HUES64 (cell line): ENCODE results near the gene KRTAP2-4.
"Not testable (repeated sequence)": the region's sequence is repeated elsewhere in the genome, so short reads cannot be mapped to it uniquely, and the experiment has no call there.

Source experiments
- H3K27ac ChIP-seq: 2 replicates; pipeline ENCODE4 v1.7.0; 2013; ENCODE audit warnings: low read depth, low read length, inconsistent platforms
- H3K27me3 ChIP-seq: 2 replicates; pipeline ENCODE4 v1.6.1; 2013; ENCODE audit warnings: mild to moderate bottlenecking, low read length; ENCODE audit not compliant: insufficient read depth
- H3K36me3 ChIP-seq: 2 replicates; pipeline ENCODE4 v1.6.1; 2013; ENCODE audit warnings: mild to moderate bottlenecking, low read length; ENCODE audit not compliant: insufficient read depth
- H3K4me1 ChIP-seq: 2 replicates; pipeline ENCODE4 v1.6.1; 2013; ENCODE audit warnings: mild to moderate bottlenecking, low read length, moderate library complexity; ENCODE audit not compliant: insufficient read depth
- H3K4me3 ChIP-seq: 2 replicates; pipeline ENCODE4 v1.5.1; 2013; ENCODE audit warnings: mild to moderate bottlenecking, low read length, moderate library complexity
- H3K9ac ChIP-seq: 2 replicates; pipeline ENCODE4 v1.6.1; 2013; ENCODE audit warnings: mild to moderate bottlenecking, low read depth, low read length
- H3K9me3 ChIP-seq: 2 replicates; pipeline ENCODE4 v1.6.1; 2013; ENCODE audit warnings: low read depth, low read length; ENCODE audit not compliant: insufficient read depth
- WGBS: fragments of 150-250, 120-280 bp; methylation state at CpG from one replicate; pipeline ENCODE4 v1.1.7; 2013; ENCODE audit warnings: missing lambda C conversion rate; 5-methylcytosine and 5-hydroxymethylcytosine counted together

The KRTAP2-4 gene

GRCh38 chr17:41067281-41067680 lies 1.6 kb upstream of the KRTAP2-4 start:
- H3K27me3 ChIP-seq = no peaks in the 10 kb centered on the region
- H3K4me3 ChIP-seq = no peak overlapping the region
- no peaks in the 10 kb centered on the region for H3K36me3 ChIP-seq
- H3K4me1 ChIP-seq = no peaks in the 10 kb centered on the region
- no peak overlapping the region for H3K27ac ChIP-seq
- H3K9ac ChIP-seq = no peak overlapping the region
- no peaks in the 10 kb centered on the region for H3K9me3 ChIP-seq

GRCh38 chr17:41065016-41065689 lies 526 bp downstream of the KRTAP2-4 start:
- H3K4me1 ChIP-seq, H3K9ac ChIP-seq, H3K4me3 ChIP-seq, H3K27ac ChIP-seq, H3K36me3 ChIP-seq, H3K27me3 ChIP-seq, H3K9me3 ChIP-seq: not testable (repeated sequence)
- WGBS = 97% methylated on average over 3 of the region's 16 CpGs

DNA sequence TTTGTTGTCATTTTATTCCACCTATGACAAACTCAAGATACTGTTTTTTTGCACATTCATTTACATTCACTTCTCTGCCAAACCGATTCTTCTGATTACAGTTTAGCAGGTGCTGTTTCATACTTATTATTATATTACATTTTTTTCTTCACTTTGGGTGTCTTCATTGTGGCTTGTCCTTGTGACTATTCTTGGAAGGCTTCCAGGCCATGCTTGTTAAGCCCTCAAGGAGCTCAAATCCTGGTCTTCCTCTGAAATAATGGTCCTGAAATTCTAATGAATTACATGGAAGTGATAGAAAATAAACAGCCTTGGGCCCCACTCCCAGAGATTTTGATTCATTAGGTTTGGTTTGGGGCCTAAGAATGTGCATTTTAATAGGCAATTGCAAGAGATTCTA lies 1.4 kb downstream of the KRTAP2-4 start:
- Histone ChIP-seq H3K9me3 (no peaks in the 10 kb centered on the region), H3K27me3 (no peaks in the 10 kb centered on the region), H3K4me1 (peaks cover 3% of the 10 kb centered on the region; the same call in 1 of the 2 replicates), H3K9ac (no peak overlapping the region), H3K36me3 (no peaks in the 10 kb centered on the region), H3K27ac (no peak overlapping the region), H3K4me3 (no peak overlapping the region)
- no CpG with 5 or more reads among the region's 1 CpG for WGBS

- peaks cover 7% of the 10 kb centered on the region; the same call in 1 of the 2 replicates for H3K4me1 ChIP-seq
- no peak overlapping the region for H3K27ac ChIP-seq
- no peaks in the 10 kb centered on the region for H3K9me3 ChIP-seq
- H3K27me3 ChIP-seq = no peaks in the 10 kb centered on the region
- no peaks in the 10 kb centered on the region for H3K36me3 ChIP-seq
- 97% methylated on average over 2 of the region's 4 CpGs for WGBS
- H3K9ac ChIP-seq = no peak overlapping the region
- H3K4me3 ChIP-seq = no peak overlapping the region
Observed at GRCh38 chr17:41063449-41063848, 2.2 kb downstream of the KRTAP2-4 start.

DNA sequence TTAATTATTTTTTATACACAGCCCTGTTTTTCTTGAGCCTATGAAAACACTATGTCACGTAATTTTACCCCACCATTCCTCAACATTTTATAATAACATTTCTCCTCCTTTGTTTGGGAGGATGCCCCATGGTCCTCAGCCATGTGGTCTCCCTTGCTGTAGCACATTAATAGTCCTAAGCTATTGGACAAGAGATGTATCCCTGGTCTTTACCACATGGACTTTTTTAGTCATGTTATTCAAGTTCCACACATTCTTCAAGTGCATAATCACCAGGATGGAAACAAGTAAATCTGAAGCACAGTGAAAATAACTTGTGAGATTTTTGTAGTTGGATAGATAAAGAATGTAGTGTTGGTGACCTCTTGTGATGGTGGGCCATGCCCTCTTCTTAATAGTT lies 3.7 kb downstream of the KRTAP2-4 start:
- no peaks in the 10 kb centered on the region for H3K27me3 ChIP-seq
- H3K4me1 ChIP-seq = peaks cover 7% of the 10 kb centered on the region; the same call in 1 of the 2 replicates
- no peak overlapping the region for H3K27ac ChIP-seq
- H3K9me3 ChIP-seq = 0 out of 2 replicates have a peak, but pooled peaks cover 4% of the 10 kb centered on the region
- no peak overlapping the region for H3K9ac ChIP-seq
- H3K36me3 ChIP-seq = no peaks in the 10 kb centered on the region
- WGBS = 100% methylated on average over 1 of the region's 1 CpG
- H3K4me3 ChIP-seq = no peak overlapping the region

DNA sequence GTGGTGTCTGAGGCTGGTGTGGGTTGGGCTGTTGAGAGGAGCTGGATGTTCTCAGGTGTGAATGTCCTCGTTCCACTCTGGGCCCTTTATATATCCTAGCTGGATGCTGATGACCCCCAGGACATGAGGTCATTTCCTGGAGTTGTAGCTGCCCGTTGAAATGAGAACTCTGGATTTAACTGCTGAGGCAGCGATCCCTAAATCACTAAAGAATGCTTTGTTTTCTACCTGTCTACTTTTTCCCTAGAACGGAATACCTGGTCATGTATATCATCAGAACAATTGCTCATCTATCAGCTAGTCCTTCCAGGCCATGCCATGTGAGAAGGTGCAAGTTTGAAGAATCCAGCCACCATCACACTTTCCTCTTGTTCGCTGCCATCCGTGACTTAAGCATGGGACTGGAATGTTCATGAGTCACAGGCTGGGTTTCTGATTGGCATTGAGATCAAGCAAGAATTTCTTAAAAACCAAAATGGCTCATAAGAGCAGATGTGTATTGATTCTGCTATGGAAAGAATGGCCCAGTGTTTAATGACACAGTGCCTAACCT lies 5.6 kb downstream of the KRTAP2-4 start, which contains the start of gene KRTAP2-3:
TSS of gene KRTAP2-3 (minus strand) at position 63 of the 553 bp plus-strand sequence. CDS start 64 bp downstream, outside the sequence.
- H3K27ac ChIP-seq = no peak within 1 kb of the TSS
- H3K36me3 ChIP-seq = no peaks in the 10 kb centered on the region
- no peak within 1 kb of the TSS for H3K9ac ChIP-seq
- 88% methylated on average over 6 of the region's 6 CpGs for WGBS
- H3K4me3 ChIP-seq = no peak within 1 kb of the TSS
- no peaks in the 10 kb centered on the region for H3K27me3 ChIP-seq
- H3K4me1 ChIP-seq = peaks cover 7% of the 10 kb centered on the region; the same call in 1 of the 2 replicates
- 0 out of 2 replicates have a peak, but pooled peaks cover 4% of the 10 kb centered on the region for H3K9me3 ChIP-seq

- not testable (repeated sequence) for H3K27me3 ChIP-seq, H3K4me3 ChIP-seq, H3K36me3 ChIP-seq, H3K9me3 ChIP-seq, H3K9ac ChIP-seq, H3K4me1 ChIP-seq, H3K27ac ChIP-seq
- 79% methylated on average over 10 of the region's 31 CpGs for WGBS
Observed at GRCh38 chr17:41059276-41060051, 6.2 kb downstream of the KRTAP2-4 start.

DNA sequence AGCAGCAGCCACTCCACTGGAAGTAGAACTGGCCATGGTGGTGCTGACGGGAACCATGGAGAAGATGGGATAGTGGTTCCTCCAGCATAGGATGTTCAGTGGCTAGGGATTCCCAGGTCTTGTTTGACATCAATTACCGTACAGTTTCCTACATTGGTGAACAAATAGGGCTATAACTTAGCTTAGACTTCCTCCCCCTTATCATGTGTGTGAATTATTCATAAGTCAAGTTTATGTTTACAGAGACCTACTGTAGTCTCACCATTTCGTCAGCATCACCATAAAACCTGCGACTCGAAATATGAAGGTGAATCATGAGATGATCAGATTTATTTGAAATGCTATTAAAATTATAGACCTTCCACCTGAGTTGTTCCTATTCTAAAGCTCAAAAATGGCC lies 6.9 kb downstream of the KRTAP2-4 start:
- Histone ChIP-seq H3K4me3 (no peak overlapping the region), H3K36me3 (no peaks in the 10 kb centered on the region), H3K9me3 (0 out of 2 replicates have a peak, but pooled peaks cover 4% of the 10 kb centered on the region), H3K9ac (no peak overlapping the region), H3K27ac (no peak overlapping the region), H3K27me3 (no peaks in the 10 kb centered on the region), H3K4me1 (peaks cover 7% of the 10 kb centered on the region; the same call in 1 of the 2 replicates)
- WGBS = 88% methylated on average over 1 of the region's 5 CpGs

- Histone ChIP-seq H3K36me3 (no peaks in the 10 kb centered on the region), H3K9me3 (0 out of 2 replicates have a peak, but pooled peaks cover 4% of the 10 kb centered on the region), H3K27me3 (no peaks in the 10 kb centered on the region), H3K27ac (no peak overlapping the region), H3K4me1 (peaks cover 7% of the 10 kb centered on the region; the same call in 1 of the 2 replicates), H3K4me3 (no peak overlapping the region), H3K9ac (no peak overlapping the region)
- WGBS = no CpG with 5 or more reads among the region's 1 CpG
Observed at GRCh38 chr17:41057547-41057946, 8.1 kb downstream of the KRTAP2-4 start.

DNA sequence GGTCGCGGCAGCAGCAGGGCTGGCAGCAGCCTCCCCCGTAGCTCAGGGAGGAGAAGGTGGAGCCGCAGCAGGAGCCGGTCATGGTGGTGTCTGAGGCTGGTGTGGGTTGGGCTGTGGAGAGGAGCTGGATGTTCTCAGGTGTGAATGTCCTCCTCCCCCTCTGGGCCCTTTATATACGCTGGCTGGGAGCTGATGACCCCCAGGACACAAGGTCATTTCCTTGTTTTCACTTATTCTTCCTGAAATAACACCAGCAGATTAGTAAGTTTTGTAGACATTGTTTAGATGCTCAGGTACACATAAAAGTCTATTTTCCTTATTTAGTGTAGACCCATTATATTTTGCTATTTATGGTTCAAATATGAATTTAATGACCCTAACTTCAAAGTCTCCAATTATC lies 10.5 kb downstream of the KRTAP2-4 start, which contains the start of gene KRTAP2-2:
TSS of gene KRTAP2-2 (minus strand) at position 101 of the 400 bp plus-strand sequence. CDS start at position 82, 19 bp downstream.
- H3K36me3 ChIP-seq, H3K27ac ChIP-seq, H3K9ac ChIP-seq, H3K4me3 ChIP-seq, H3K9me3 ChIP-seq, H3K27me3 ChIP-seq, H3K4me1 ChIP-seq: not testable (repeated sequence)
- no CpG with 5 or more reads among the region's 6 CpGs for WGBS

DNA sequence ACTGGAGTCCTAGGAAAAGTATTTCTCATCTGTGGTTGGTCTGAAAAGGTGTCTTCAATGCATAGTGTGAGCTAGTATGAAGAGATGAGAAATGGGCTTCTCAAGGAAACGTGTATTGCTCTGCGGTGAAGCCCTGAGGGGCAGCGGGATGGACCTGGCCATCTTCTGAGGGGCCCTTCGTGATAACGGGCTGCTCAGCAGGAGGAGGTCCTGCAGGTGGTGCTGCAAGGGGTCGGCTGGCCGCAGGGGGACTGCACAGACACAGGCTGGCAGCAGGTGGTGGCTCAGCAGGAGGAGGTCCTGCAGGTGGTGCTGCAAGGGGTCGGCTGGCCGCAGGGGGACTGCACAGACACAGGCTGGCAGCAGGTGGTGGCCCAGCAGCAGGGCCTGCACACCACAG lies 11.1 kb downstream of the KRTAP2-4 start:
- WGBS = 91% methylated on average over 9 of the region's 9 CpGs
- not testable (repeated sequence) for H3K27me3 ChIP-seq, H3K4me3 ChIP-seq, H3K36me3 ChIP-seq, H3K4me1 ChIP-seq, H3K27ac ChIP-seq, H3K9ac ChIP-seq, H3K9me3 ChIP-seq
